ENCODE measurements around the gene DDIT3. TPM values are rescaled to one million over a fixed set of nuclear protein-coding genes. Genes with fewer than 3 reads are reported as not detected.

The DDIT3 gene
- total and polyA plus RNA-seq, 2 of the 8 experiments (the other 6 are each of a cell fraction or from before 2014, with no cell fraction given), result 4.9 to 5.7 TPM

DNA sequence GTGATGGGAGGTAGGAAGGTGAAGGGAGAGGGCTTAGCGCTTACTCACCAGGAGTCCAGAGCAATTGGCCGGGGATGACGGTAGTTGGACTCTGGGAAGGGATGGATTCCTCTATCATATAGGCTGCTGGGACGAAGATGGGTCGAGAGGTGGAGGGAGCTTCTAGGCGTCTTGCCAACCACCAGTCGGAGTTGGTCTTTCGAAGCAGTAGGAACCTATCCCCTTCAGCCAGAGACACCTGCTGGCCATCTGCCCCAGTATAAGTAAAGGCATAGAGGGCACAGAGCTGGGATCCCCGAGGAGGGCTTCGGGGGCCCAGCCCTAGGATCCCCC is 41.3 kb downstream of the DDIT3 start (continued):
- TF ChIP-seq, protein P1, sequence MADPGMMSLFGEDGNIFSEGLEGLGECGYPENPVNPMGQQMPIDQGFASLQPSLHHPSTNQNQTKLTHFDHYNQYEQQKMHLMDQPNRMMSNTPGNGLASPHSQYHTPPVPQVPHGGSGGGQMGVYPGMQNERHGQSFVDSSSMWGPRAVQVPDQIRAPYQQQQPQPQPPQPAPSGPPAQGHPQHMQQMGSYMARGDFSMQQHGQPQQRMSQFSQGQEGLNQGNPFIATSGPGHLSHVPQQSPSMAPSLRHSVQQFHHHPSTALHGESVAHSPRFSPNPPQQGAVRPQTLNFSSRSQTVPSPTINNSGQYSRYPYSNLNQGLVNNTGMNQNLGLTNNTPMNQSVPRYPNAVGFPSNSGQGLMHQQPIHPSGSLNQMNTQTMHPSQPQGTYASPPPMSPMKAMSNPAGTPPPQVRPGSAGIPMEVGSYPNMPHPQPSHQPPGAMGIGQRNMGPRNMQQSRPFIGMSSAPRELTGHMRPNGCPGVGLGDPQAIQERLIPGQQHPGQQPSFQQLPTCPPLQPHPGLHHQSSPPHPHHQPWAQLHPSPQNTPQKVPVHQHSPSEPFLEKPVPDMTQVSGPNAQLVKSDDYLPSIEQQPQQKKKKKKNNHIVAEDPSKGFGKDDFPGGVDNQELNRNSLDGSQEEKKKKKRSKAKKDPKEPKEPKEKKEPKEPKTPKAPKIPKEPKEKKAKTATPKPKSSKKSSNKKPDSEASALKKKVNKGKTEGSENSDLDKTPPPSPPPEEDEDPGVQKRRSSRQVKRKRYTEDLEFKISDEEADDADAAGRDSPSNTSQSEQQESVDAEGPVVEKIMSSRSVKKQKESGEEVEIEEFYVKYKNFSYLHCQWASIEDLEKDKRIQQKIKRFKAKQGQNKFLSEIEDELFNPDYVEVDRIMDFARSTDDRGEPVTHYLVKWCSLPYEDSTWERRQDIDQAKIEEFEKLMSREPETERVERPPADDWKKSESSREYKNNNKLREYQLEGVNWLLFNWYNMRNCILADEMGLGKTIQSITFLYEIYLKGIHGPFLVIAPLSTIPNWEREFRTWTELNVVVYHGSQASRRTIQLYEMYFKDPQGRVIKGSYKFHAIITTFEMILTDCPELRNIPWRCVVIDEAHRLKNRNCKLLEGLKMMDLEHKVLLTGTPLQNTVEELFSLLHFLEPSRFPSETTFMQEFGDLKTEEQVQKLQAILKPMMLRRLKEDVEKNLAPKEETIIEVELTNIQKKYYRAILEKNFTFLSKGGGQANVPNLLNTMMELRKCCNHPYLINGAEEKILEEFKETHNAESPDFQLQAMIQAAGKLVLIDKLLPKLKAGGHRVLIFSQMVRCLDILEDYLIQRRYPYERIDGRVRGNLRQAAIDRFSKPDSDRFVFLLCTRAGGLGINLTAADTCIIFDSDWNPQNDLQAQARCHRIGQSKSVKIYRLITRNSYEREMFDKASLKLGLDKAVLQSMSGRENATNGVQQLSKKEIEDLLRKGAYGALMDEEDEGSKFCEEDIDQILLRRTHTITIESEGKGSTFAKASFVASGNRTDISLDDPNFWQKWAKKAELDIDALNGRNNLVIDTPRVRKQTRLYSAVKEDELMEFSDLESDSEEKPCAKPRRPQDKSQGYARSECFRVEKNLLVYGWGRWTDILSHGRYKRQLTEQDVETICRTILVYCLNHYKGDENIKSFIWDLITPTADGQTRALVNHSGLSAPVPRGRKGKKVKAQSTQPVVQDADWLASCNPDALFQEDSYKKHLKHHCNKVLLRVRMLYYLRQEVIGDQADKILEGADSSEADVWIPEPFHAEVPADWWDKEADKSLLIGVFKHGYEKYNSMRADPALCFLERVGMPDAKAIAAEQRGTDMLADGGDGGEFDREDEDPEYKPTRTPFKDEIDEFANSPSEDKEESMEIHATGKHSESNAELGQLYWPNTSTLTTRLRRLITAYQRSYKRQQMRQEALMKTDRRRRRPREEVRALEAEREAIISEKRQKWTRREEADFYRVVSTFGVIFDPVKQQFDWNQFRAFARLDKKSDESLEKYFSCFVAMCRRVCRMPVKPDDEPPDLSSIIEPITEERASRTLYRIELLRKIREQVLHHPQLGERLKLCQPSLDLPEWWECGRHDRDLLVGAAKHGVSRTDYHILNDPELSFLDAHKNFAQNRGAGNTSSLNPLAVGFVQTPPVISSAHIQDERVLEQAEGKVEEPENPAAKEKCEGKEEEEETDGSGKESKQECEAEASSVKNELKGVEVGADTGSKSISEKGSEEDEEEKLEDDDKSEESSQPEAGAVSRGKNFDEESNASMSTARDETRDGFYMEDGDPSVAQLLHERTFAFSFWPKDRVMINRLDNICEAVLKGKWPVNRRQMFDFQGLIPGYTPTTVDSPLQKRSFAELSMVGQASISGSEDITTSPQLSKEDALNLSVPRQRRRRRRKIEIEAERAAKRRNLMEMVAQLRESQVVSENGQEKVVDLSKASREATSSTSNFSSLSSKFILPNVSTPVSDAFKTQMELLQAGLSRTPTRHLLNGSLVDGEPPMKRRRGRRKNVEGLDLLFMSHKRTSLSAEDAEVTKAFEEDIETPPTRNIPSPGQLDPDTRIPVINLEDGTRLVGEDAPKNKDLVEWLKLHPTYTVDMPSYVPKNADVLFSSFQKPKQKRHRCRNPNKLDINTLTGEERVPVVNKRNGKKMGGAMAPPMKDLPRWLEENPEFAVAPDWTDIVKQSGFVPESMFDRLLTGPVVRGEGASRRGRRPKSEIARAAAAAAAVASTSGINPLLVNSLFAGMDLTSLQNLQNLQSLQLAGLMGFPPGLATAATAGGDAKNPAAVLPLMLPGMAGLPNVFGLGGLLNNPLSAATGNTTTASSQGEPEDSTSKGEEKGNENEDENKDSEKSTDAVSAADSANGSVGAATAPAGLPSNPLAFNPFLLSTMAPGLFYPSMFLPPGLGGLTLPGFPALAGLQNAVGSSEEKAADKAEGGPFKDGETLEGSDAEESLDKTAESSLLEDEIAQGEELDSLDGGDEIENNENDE (IDR thresholded peaks at IDR 0.05; ENCODE audit: insufficient replicate concordance, low read length), result no peak
- no peak for TF ChIP-seq EZH2 (IDR thresholded peaks at IDR 0.05; ENCODE audit: low read depth, low read length, severe bottlenecking)
- no peak for TF ChIP-seq SP1 (IDR thresholded peaks at IDR 0.05; ENCODE audit: low read depth, low read length)
- no peak for TF ChIP-seq POU5F1 (IDR thresholded peaks at IDR 0.05; ENCODE audit: low read depth, low read length)
- no peak for TF ChIP-seq RFX5 (IDR thresholded peaks at IDR 0.05; ENCODE audit: borderline replicate concordance, low read depth, low read length)
- TF ChIP-seq SUZ12 (IDR thresholded peaks at IDR 0.05; ENCODE audit: low read length), result no peak
- no peak for TF ChIP-seq PHF8 (conservative IDR thresholded peaks at IDR 0.05; ENCODE audit: low read depth, low read length)
- no peak for TF ChIP-seq ZNF274 (IDR thresholded peaks at IDR 0.05; ENCODE audit: borderline replicate concordance, extremely low read depth, low read length)
- TF ChIP-seq, protein P2, sequence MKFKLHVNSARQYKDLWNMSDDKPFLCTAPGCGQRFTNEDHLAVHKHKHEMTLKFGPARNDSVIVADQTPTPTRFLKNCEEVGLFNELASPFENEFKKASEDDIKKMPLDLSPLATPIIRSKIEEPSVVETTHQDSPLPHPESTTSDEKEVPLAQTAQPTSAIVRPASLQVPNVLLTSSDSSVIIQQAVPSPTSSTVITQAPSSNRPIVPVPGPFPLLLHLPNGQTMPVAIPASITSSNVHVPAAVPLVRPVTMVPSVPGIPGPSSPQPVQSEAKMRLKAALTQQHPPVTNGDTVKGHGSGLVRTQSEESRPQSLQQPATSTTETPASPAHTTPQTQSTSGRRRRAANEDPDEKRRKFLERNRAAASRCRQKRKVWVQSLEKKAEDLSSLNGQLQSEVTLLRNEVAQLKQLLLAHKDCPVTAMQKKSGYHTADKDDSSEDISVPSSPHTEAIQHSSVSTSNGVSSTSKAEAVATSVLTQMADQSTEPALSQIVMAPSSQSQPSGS (IDR thresholded peaks at IDR 0.05; ENCODE audit: low read length), result no peak
- TF ChIP-seq KDM1A (IDR thresholded peaks at IDR 0.05; ENCODE audit: borderline replicate concordance, low read length), result no peak

Measured in H1 (cell line).